Nephron (organoid): ENCODE results near the gene LIX1.

ENCODE experiments used
- H3K27ac Mint-ChIP-seq, 3 experiments: 2 replicates each; pipeline ENCODE4 v1.8.0; 2020; ENCODE audit warnings: mixed read lengths in 3 of 3, mild to moderate bottlenecking in 2 of 3, moderate library complexity in 1 of 3
- H3K27me3 Mint-ChIP-seq: 2 replicates; pipeline ENCODE4 v1.8.0; 2021; ENCODE audit warnings: low read depth, mild to moderate bottlenecking, moderate library complexity, mixed read lengths
- H3K36me3 Mint-ChIP-seq: 2 replicates; pipeline ENCODE4 v1.8.0; 2020; ENCODE audit warnings: low read depth, mixed read lengths
- H3K4me1 Mint-ChIP-seq: 2 replicates; pipeline ENCODE4 v1.8.0; 2020; ENCODE audit warnings: mixed read lengths
- H3K4me3 Mint-ChIP-seq, 3 experiments: 2 replicates each; pipeline ENCODE4 v1.8.0; 2020; ENCODE audit warnings: mild to moderate bottlenecking in 3 of 3, mixed read lengths in 3 of 3, moderate library complexity in 2 of 3
- H3K9me3 Mint-ChIP-seq: 2 replicates; pipeline ENCODE4 v1.8.0; 2020; ENCODE audit warnings: mixed read lengths
- TF ChIP-seq, protein P1 (sequence below), 3 experiments: fragments of 200-600 bp; sonication (generic); IDR thresholded peaks; one replicate each; pipeline ENCODE4 v1.5.0; 2021; ENCODE audit warnings: antibody characterized with exemption in 3 of 3; ENCODE audit not compliant: unreplicated experiment in 3 of 3

The LIX1 gene

DNA sequence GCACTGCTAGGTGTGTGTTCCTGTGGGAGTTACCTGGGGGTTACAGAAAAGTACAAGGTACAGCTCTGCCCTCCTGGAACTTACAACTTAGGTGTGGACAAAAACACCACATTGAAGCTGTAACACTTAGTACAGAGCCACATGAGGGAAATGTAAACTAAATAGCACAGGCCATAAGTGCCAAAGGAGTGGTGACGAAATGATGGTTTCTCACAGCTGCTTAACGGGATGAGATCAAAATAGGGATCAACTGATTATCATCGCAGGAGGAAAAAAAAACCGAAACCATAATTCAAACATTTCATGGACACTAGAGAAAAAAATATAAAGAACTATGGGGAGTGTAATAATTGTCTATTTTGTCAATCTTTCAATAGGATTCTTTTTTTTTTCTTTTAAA lies 5.9 kb downstream of the LIX1 start:
- Mint-ChIP-seq H3K4me1 (peaks cover 52% of the 10 kb centered on the region), H3K27ac (peak overlapping the region; percentile 36 to 87 (median 68)), H3K9me3 (no peaks in the 10 kb centered on the region), H3K27me3 (no peaks in the 10 kb centered on the region), H3K4me3 (no peak overlapping the region), H3K36me3 (peaks cover 3% of the 10 kb centered on the region)
- TF ChIP-seq, protein P1, sequence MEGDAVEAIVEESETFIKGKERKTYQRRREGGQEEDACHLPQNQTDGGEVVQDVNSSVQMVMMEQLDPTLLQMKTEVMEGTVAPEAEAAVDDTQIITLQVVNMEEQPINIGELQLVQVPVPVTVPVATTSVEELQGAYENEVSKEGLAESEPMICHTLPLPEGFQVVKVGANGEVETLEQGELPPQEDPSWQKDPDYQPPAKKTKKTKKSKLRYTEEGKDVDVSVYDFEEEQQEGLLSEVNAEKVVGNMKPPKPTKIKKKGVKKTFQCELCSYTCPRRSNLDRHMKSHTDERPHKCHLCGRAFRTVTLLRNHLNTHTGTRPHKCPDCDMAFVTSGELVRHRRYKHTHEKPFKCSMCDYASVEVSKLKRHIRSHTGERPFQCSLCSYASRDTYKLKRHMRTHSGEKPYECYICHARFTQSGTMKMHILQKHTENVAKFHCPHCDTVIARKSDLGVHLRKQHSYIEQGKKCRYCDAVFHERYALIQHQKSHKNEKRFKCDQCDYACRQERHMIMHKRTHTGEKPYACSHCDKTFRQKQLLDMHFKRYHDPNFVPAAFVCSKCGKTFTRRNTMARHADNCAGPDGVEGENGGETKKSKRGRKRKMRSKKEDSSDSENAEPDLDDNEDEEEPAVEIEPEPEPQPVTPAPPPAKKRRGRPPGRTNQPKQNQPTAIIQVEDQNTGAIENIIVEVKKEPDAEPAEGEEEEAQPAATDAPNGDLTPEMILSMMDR (IDR thresholded peaks at IDR 0.05; ENCODE audit: unreplicated experiment in 3 of 3), result no peak

DNA sequence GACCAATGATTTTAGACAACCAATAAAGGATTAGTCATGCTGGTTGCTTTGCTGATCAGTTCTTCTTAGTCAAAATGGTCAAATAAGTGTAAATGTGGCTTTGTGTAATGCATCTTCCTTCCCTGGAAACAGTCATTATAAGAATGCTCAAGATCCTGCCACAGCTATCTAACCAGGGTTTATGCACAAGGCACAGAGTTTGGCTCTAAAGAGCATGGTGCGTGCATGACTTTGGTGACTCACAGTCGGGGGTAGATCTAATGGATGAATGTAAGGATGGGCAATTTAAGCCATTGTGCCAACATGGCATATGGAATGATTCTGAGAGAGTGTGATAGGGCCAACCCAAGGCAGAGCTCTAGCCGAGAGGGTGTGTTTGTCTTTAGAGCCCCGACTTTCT lies 6.5 kb downstream of the LIX1 start:
- Mint-ChIP-seq H3K4me1 (peaks cover 51% of the 10 kb centered on the region), H3K27ac (peak overlapping the region; percentile 44 to 87 (median 68)), H3K36me3 (peaks cover 3% of the 10 kb centered on the region), H3K4me3 (peak overlapping the region in 1 of 3 experiments; percentile 15), H3K9me3 (no peaks in the 10 kb centered on the region), H3K27me3 (no peaks in the 10 kb centered on the region)
- TF ChIP-seq, protein P1 (IDR thresholded peaks at IDR 0.05; ENCODE audit: unreplicated experiment in 3 of 3), result no peak

DNA sequence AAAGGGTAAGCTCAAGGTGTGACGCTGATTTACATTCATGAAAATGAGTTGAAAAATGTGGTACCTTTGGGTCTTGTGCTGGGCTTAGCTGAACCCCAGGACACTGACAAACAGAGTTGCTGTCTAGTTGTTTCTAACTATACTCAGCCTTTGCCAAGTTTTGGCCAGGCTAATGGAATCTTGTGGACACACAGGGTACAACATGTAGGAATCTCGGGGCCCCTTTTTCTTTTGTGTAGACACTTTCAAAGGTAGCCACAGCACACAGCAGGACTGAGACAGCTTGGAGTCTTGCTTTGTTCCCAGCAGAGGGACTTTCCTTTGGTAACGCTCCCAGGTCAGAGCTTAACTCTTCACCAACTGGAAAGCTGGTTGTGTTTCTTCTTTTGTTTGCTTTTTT lies 7.8 kb downstream of the LIX1 start:
- no peak overlapping the region for H3K4me3 Mint-ChIP-seq
- H3K9me3 Mint-ChIP-seq, result no peaks in the 10 kb centered on the region
- H3K4me1 Mint-ChIP-seq, result peaks cover 43% of the 10 kb centered on the region
- peak overlapping the region in 1 of 3 experiments; percentile 34 for H3K27ac Mint-ChIP-seq
- TF ChIP-seq, protein P1 (IDR thresholded peaks at IDR 0.05; ENCODE audit: unreplicated experiment in 3 of 3), result no peak
- peaks cover 3% of the 10 kb centered on the region for H3K36me3 Mint-ChIP-seq
- H3K27me3 Mint-ChIP-seq, result no peaks in the 10 kb centered on the region

DNA sequence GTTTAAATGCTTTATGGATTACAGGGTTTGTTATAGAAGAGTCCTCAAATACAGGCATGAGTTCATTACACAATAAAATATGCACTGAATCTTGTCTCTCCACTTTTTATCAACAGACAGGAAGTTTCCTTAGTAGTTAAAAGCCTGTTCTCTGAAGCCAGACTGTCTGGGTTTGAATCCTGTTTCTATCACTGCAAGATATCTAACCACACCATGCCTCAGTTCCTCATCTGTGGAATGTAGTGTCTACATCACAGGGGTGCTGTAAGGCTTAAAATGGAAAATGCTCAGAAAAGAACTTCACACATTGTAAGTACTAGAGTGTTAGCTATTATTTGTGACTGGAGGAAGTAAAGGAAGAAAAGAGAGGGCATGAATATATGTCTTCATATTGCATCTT lies 9.3 kb downstream of the LIX1 start:
- H3K27ac Mint-ChIP-seq, result no peak overlapping the region
- H3K9me3 Mint-ChIP-seq, result no peaks in the 10 kb centered on the region
- TF ChIP-seq, protein P1 (IDR thresholded peaks at IDR 0.05; ENCODE audit: unreplicated experiment in 3 of 3), result no peak
- peaks cover 8% of the 10 kb centered on the region for H3K27me3 Mint-ChIP-seq
- peaks cover 28% of the 10 kb centered on the region for H3K4me1 Mint-ChIP-seq
- no peak overlapping the region for H3K4me3 Mint-ChIP-seq
- H3K36me3 Mint-ChIP-seq, result peaks cover 3% of the 10 kb centered on the region

DNA sequence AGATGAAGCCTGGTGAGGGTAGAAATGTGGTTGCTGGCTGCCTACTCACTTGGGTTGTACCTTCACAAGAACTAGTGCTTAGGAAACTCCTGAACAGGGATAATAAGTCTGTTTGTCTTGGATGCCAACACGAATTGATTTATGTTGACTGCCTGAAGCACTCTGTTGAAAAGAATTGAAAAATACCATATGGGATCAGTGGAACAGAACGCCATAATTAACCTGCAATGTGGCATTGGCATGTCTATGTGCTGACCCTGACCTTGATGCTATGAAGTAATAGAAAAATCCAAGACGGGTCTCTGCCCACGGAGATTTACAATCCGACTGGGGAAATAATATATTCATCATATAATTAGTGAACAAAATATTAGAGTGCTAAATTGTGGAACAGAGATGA lies 10.5 kb downstream of the LIX1 start:
- Mint-ChIP-seq H3K9me3 (no peaks in the 10 kb centered on the region), H3K4me3 (no peak overlapping the region), H3K27ac (peak overlapping the region in 1 of 3 experiments; percentile 39), H3K27me3 (peaks cover 8% of the 10 kb centered on the region), H3K36me3 (peaks cover 3% of the 10 kb centered on the region), H3K4me1 (peaks cover 20% of the 10 kb centered on the region)
- TF ChIP-seq, protein P1 (IDR thresholded peaks at IDR 0.05; ENCODE audit: unreplicated experiment in 3 of 3), result no peak

DNA sequence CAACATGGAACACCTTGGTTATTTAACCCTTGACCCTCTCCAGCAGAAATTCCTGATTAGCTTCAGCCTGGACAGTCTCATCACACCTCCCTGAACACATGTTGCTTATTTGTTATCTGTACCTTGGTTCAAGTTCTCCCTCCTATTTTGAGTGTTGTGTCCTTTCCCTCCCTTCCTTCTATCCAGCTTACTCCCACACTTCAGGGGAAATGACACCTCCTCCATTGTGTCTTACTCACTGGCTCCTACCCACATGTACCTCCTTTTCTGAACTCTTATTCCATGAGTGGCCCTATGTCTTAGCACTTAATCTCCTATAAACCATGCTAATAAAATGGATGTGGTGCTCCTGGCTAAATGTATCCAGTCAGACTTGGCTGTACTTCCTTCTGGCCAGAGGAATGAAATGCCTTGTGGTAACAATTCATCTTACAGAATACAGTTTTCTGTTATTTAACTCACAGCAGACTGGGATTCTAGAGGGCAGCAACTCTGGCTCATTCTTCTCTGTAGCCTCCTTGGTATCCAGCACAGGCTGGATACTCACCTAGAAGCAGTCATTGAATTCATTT lies 11.2 kb downstream of the LIX1 start:
- H3K27ac Mint-ChIP-seq, result peak overlapping the region in 1 of 3 experiments; percentile 22

More for the DNA sequence above, 11.2 kb downstream of the LIX1 start:
- H3K4me1 Mint-ChIP-seq, result peaks cover 13% of the 10 kb centered on the region
- TF ChIP-seq, protein P1 (IDR thresholded peaks at IDR 0.05; ENCODE audit: unreplicated experiment in 3 of 3), result no peak
- H3K36me3 Mint-ChIP-seq, result peaks cover 3% of the 10 kb centered on the region
- H3K27me3 Mint-ChIP-seq, result peaks cover 8% of the 10 kb centered on the region
- H3K4me3 Mint-ChIP-seq, result no peak overlapping the region
- H3K9me3 Mint-ChIP-seq, result no peaks in the 10 kb centered on the region
